ENCODE measurements around the gene GPR142. TPM values are rescaled to one million over a fixed set of nuclear protein-coding genes. Genes with fewer than 3 reads are reported as not detected.
A peak's percentile ranks its signal among the peaks of the same experiment; 100 is the strongest.

The GPR142 gene
- polyA plus RNA-seq, 4 donors = 0.19 to 0.93 TPM; not detected in 2

- no peak for FAIRE-seq
- Histone ChIP-seq H3K36me3 (ENCODE audit: control insufficient read depth in 3 of 3, insufficient read depth in 2 of 3, low read depth in 1 of 3, low read length in 3 of 3) (no peaks in the 10 kb centered on the region), H3K27ac (ENCODE audit: low read depth in 1 of 3, low read length in 2 of 3) (no peak overlapping the region), H3K9me3 (ENCODE audit: control insufficient read depth in 2 of 2, insufficient read depth in 1 of 2, low read depth in 1 of 2, low read length in 1 of 2) (no peaks in the 10 kb centered on the region), H3K4me1 (ENCODE audit: control insufficient read depth in 3 of 3, insufficient read depth in 2 of 3, low read depth in 1 of 3, low read length in 2 of 3) (no peaks in the 10 kb centered on the region), H3K27me3 (ENCODE audit: control insufficient read depth in 3 of 3, insufficient read depth in 3 of 3, low read length in 3 of 3) (peaks cover 0 to 4% (median 0%) of the 10 kb centered on the region in 3 donors), H3K4me3 (ENCODE audit: low read depth in 1 of 3, low read length in 3 of 3) (no peak overlapping the region)
- DNase-seq = no peak
- WGBS, 3 donors = 73 to 85% (median 75%) methylated on average over 18 to 19 of the region's 19 CpGs
Observed at GRCh38 chr17:74339537-74340195, 27.6 kb upstream of the GPR142 start.

- Histone ChIP-seq H3K4me3 (ENCODE audit: low read depth in 1 of 3, low read length in 3 of 3) (no peak overlapping the region), H3K4me1 (ENCODE audit: control insufficient read depth in 3 of 3, insufficient read depth in 2 of 3, low read depth in 1 of 3, low read length in 2 of 3) (no peaks in the 10 kb centered on the region), H3K27me3 (ENCODE audit: control insufficient read depth in 3 of 3, insufficient read depth in 3 of 3, low read length in 3 of 3) (peaks cover 0 to 4% (median 0%) of the 10 kb centered on the region in 3 donors), H3K36me3 (ENCODE audit: control insufficient read depth in 3 of 3, insufficient read depth in 2 of 3, low read depth in 1 of 3, low read length in 3 of 3) (no peaks in the 10 kb centered on the region), H3K9me3 (ENCODE audit: control insufficient read depth in 2 of 2, insufficient read depth in 1 of 2, low read depth in 1 of 2, low read length in 1 of 2) (no peaks in the 10 kb centered on the region), H3K27ac (ENCODE audit: low read depth in 1 of 3, low read length in 2 of 3) (no peak overlapping the region)
- WGBS, 3 donors = 40 to 55% (median 40%) methylated on average over 10 to 13 of the region's 13 CpGs
- FAIRE-seq = no peak
- peak in 1 of 2 donors; percentile 37 for DNase-seq
Observed at GRCh38 chr17:74340470-74341023, 26.8 kb upstream of the GPR142 start.

GRCh38 chr17:74342224-74342623 lies 25.1 kb upstream of the GPR142 start:
- Histone ChIP-seq H3K27me3 (ENCODE audit: control insufficient read depth in 3 of 3, insufficient read depth in 3 of 3, low read length in 3 of 3) (peaks cover 0 to 4% (median 0%) of the 10 kb centered on the region in 3 donors), H3K4me3 (ENCODE audit: low read depth in 1 of 3, low read length in 3 of 3) (no peak overlapping the region), H3K36me3 (ENCODE audit: control insufficient read depth in 3 of 3, insufficient read depth in 2 of 3, low read depth in 1 of 3, low read length in 3 of 3) (no peaks in the 10 kb centered on the region), H3K9me3 (ENCODE audit: control insufficient read depth in 2 of 2, insufficient read depth in 1 of 2, low read depth in 1 of 2, low read length in 1 of 2) (no peaks in the 10 kb centered on the region), H3K4me1 (ENCODE audit: control insufficient read depth in 3 of 3, insufficient read depth in 2 of 3, low read depth in 1 of 3, low read length in 2 of 3) (no peaks in the 10 kb centered on the region), H3K27ac (ENCODE audit: low read depth in 1 of 3, low read length in 2 of 3) (no peak overlapping the region)
- 54 to 76% (median 58%) methylated on average over 9 to 10 of the region's 10 CpGs for WGBS, 3 donors
- FAIRE-seq (no peak), DNase-seq (no peak)

- Histone ChIP-seq H3K4me1 (ENCODE audit: control insufficient read depth in 3 of 3, insufficient read depth in 2 of 3, low read depth in 1 of 3, low read length in 2 of 3) (no peaks in the 10 kb centered on the region), H3K4me3 (ENCODE audit: low read depth in 1 of 3, low read length in 3 of 3) (no peak overlapping the region), H3K27me3 (ENCODE audit: control insufficient read depth in 3 of 3, insufficient read depth in 3 of 3, low read length in 3 of 3) (peaks cover 0 to 6% (median 0%) of the 10 kb centered on the region in 3 donors), H3K36me3 (ENCODE audit: control insufficient read depth in 3 of 3, insufficient read depth in 2 of 3, low read depth in 1 of 3, low read length in 3 of 3) (no peaks in the 10 kb centered on the region), H3K27ac (ENCODE audit: low read depth in 1 of 3, low read length in 2 of 3) (no peak overlapping the region), H3K9me3 (ENCODE audit: control insufficient read depth in 2 of 2, insufficient read depth in 1 of 2, low read depth in 1 of 2, low read length in 1 of 2) (no peaks in the 10 kb centered on the region)
- WGBS, 3 donors = 81 to 87% (median 83%) methylated on average over 8 of the region's 8 CpGs
- FAIRE-seq = no peak
- DNase-seq = no peak
Observed at GRCh38 chr17:74343121-74343520, 24.2 kb upstream of the GPR142 start.

- DNase-seq = no peak
- 35 to 56% (median 36%) methylated on average over 9 of the region's 9 CpGs for WGBS, 3 donors
- FAIRE-seq = no peak
- Histone ChIP-seq H3K4me1 (ENCODE audit: control insufficient read depth in 3 of 3, insufficient read depth in 2 of 3, low read depth in 1 of 3, low read length in 2 of 3) (no peaks in the 10 kb centered on the region), H3K36me3 (ENCODE audit: control insufficient read depth in 3 of 3, insufficient read depth in 2 of 3, low read depth in 1 of 3, low read length in 3 of 3) (no peaks in the 10 kb centered on the region), H3K9me3 (ENCODE audit: control insufficient read depth in 2 of 2, insufficient read depth in 1 of 2, low read depth in 1 of 2, low read length in 1 of 2) (no peaks in the 10 kb centered on the region), H3K27ac (ENCODE audit: low read depth in 1 of 3, low read length in 2 of 3) (no peak overlapping the region), H3K27me3 (ENCODE audit: control insufficient read depth in 3 of 3, insufficient read depth in 3 of 3, low read length in 3 of 3) (peaks cover 0 to 6% (median 0%) of the 10 kb centered on the region in 3 donors), H3K4me3 (ENCODE audit: low read depth in 1 of 3, low read length in 3 of 3) (no peak overlapping the region)
Observed at GRCh38 chr17:74343526-74344284, 23.6 kb upstream of the GPR142 start.

- WGBS, 3 donors = 60 to 78% (median 64%) methylated on average over 19 to 21 of the region's 21 CpGs
- no peak overlapping the region for H3K4me3 ChIP-seq (ENCODE audit: low read depth in 1 of 3, low read length in 3 of 3)
- no peak for DNase-seq
- H3K4me1 ChIP-seq (ENCODE audit: control insufficient read depth in 3 of 3, insufficient read depth in 2 of 3, low read depth in 1 of 3, low read length in 2 of 3) = no peaks in the 10 kb centered on the region
- H3K27me3 ChIP-seq (ENCODE audit: control insufficient read depth in 3 of 3, insufficient read depth in 3 of 3, low read length in 3 of 3) = peaks cover 0 to 12% (median 0%) of the 10 kb centered on the region in 3 donors
- no peak overlapping the region for H3K27ac ChIP-seq (ENCODE audit: low read depth in 1 of 3, low read length in 2 of 3)
- no peaks in the 10 kb centered on the region for H3K36me3 ChIP-seq (ENCODE audit: control insufficient read depth in 3 of 3, insufficient read depth in 2 of 3, low read depth in 1 of 3, low read length in 3 of 3)
- H3K9me3 ChIP-seq (ENCODE audit: control insufficient read depth in 2 of 2, insufficient read depth in 1 of 2, low read depth in 1 of 2, low read length in 1 of 2) = no peaks in the 10 kb centered on the region
- no peak for FAIRE-seq
Observed at GRCh38 chr17:74344658-74345057, 22.6 kb upstream of the GPR142 start.

- WGBS, 3 donors = 56 to 72% (median 57%) methylated on average over 13 of the region's 13 CpGs
- DNase-seq (no peak), FAIRE-seq (no peak)
- H3K9me3 ChIP-seq (ENCODE audit: control insufficient read depth in 2 of 2, insufficient read depth in 1 of 2, low read depth in 1 of 2, low read length in 1 of 2) = no peaks in the 10 kb centered on the region
- no peaks in the 10 kb centered on the region for H3K4me1 ChIP-seq (ENCODE audit: control insufficient read depth in 3 of 3, insufficient read depth in 2 of 3, low read depth in 1 of 3, low read length in 2 of 3)
- no peak overlapping the region for H3K4me3 ChIP-seq (ENCODE audit: low read depth in 1 of 3, low read length in 3 of 3)
- H3K36me3 ChIP-seq (ENCODE audit: control insufficient read depth in 3 of 3, insufficient read depth in 2 of 3, low read depth in 1 of 3, low read length in 3 of 3) = no peaks in the 10 kb centered on the region
- peaks cover 0 to 18% (median 0%) of the 10 kb centered on the region in 3 donors for H3K27me3 ChIP-seq (ENCODE audit: control insufficient read depth in 3 of 3, insufficient read depth in 3 of 3, low read length in 3 of 3)
- H3K27ac ChIP-seq (ENCODE audit: low read depth in 1 of 3, low read length in 2 of 3) = no peak overlapping the region
Observed at GRCh38 chr17:74345433-74346241, 21.7 kb upstream of the GPR142 start.

- H3K4me1 ChIP-seq (ENCODE audit: control insufficient read depth in 3 of 3, insufficient read depth in 2 of 3, low read depth in 1 of 3, low read length in 2 of 3) = no peaks in the 10 kb centered on the region
- no peaks in the 10 kb centered on the region for H3K36me3 ChIP-seq (ENCODE audit: control insufficient read depth in 3 of 3, insufficient read depth in 2 of 3, low read depth in 1 of 3, low read length in 3 of 3)
- peaks cover 3 to 35% (median 5%) of the 10 kb centered on the region in 3 donors for H3K27me3 ChIP-seq (ENCODE audit: control insufficient read depth in 3 of 3, insufficient read depth in 3 of 3, low read length in 3 of 3)
- H3K4me3 ChIP-seq (ENCODE audit: low read depth in 1 of 3, low read length in 3 of 3) = no peak overlapping the region
- no peak for DNase-seq
- 79 to 83% (median 82%) methylated on average over 14 of the region's 14 CpGs for WGBS, 3 donors
- no peaks in the 10 kb centered on the region for H3K9me3 ChIP-seq (ENCODE audit: control insufficient read depth in 2 of 2, insufficient read depth in 1 of 2, low read depth in 1 of 2, low read length in 1 of 2)
- no peak for FAIRE-seq
- H3K27ac ChIP-seq (ENCODE audit: low read depth in 1 of 3, low read length in 2 of 3) = no peak overlapping the region
Observed at GRCh38 chr17:74347646-74348045, 19.7 kb upstream of the GPR142 start.

Measured in small intestine (tissue), 7 donors.